Colonic mucosa (tissue), 4 donors: Measurements from ENCODE around the gene DKKL1. TPM values are rescaled to one million over a fixed set of nuclear protein-coding genes. Genes with fewer than 3 reads are reported as not detected.

ENCODE experiments used
- DNase-seq: peaks from one replicate; pipeline ENCODE4 v3.0.0-alpha.2; 2020
- H3K27ac ChIP-seq: fragments of 200-600 bp; one replicate; pipeline ENCODE4 v1.8.0; 2021
- H3K27me3 ChIP-seq: fragments of 200-600 bp; one replicate; pipeline ENCODE4 v1.8.0; 2021
- H3K36me3 ChIP-seq: fragments of 200-600 bp; one replicate; pipeline ENCODE4 v1.8.0; 2021
- H3K4me1 ChIP-seq: fragments of 200-600 bp; one replicate; pipeline ENCODE4 v1.8.0; 2021; ENCODE audit warnings: mild to moderate bottlenecking
- H3K4me3 ChIP-seq: fragments of 200-600 bp; one replicate; pipeline ENCODE4 v1.8.0; 2021
- H3K9ac ChIP-seq, 2 donors: one replicate each; pipeline ENCODE4 v1.7.0; 2013; ENCODE audit warnings: control low read depth in 2 of 2, low read depth in 2 of 2, low read length in 2 of 2
- H3K9me3 ChIP-seq: fragments of 200-600 bp; one replicate; pipeline ENCODE4 v1.8.0; 2021
- CTCF ChIP-seq: fragments of 200-600 bp; IDR thresholded peaks from one replicate; pipeline ENCODE4 v1.8.0; 2022; ENCODE audit warnings: antibody characterized with exemption, mild to moderate bottlenecking
- intact Hi-C: fragments of 100-400 bp; cut with DNase I; formaldehyde crosslinking; loops from one replicate; pipeline ENCODE4 v1.14.1; 2022
- total RNA-seq, 2 donors: library from RNA; stranded (reverse); fragmentation: NEBNext Ultra II Directional in 1 of 2; extraction: Animal tissue kit (Norgen Biotek cat#: 25700) in 1 of 2; gene quantifications; one replicate each; pipeline ENCODE4 v1.2.1, GENCODE V29; 2021
- donor health status: healthy.
- donor health status: DM: no; HTN: no; CAD: no.
- donor health status: DM: no; HTN: no; CAD: no.

DKKL1 gene
- total RNA-seq, 2 donors from 2014 or later: not detected

GRCh38 chr19:49374665-49375434 is 11.2 kb downstream of the DKKL1 start:
- H3K9ac ChIP-seq: no peak overlapping the region
- H3K4me1 ChIP-seq: no peaks in the 10 kb centered on the region
- no peaks in the 10 kb centered on the region for H3K36me3 ChIP-seq
- no peak overlapping the region for H3K4me3 ChIP-seq
- no peak for DNase-seq
- no peaks in the 10 kb centered on the region for H3K27me3 ChIP-seq
- H3K27ac ChIP-seq: no peak overlapping the region
- TF ChIP-seq CTCF: no peak
- intact Hi-C loops: no loop called here
- H3K9me3 ChIP-seq: no peaks in the 10 kb centered on the region

- Histone ChIP-seq H3K9ac (no peak overlapping the region), H3K27ac (no peak overlapping the region), H3K36me3 (no peaks in the 10 kb centered on the region), H3K27me3 (no peaks in the 10 kb centered on the region), H3K4me1 (no peaks in the 10 kb centered on the region), H3K4me3 (no peak overlapping the region), H3K9me3 (no peaks in the 10 kb centered on the region)
- intact Hi-C loops: no loop called here
- no peak for TF ChIP-seq CTCF
- DNase-seq: no peak
Observed at GRCh38 chr19:49378512-49378911, 14.8 kb downstream of the DKKL1 start.

- H3K27me3 ChIP-seq: no peaks in the 10 kb centered on the region
- H3K9me3 ChIP-seq: no peaks in the 10 kb centered on the region
- H3K36me3 ChIP-seq: no peaks in the 10 kb centered on the region
- TF ChIP-seq CTCF: no peak
- intact Hi-C loops: no loop called here
- no peak overlapping the region for H3K9ac ChIP-seq
- no peaks in the 10 kb centered on the region for H3K4me1 ChIP-seq
- H3K4me3 ChIP-seq: no peak overlapping the region
- H3K27ac ChIP-seq: no peak overlapping the region
- no peak for DNase-seq
Observed at GRCh38 chr19:49380391-49380790, 16.7 kb downstream of the DKKL1 start.

- Histone ChIP-seq H3K9ac (no peak overlapping the region), H3K27me3 (no peaks in the 10 kb centered on the region), H3K9me3 (no peaks in the 10 kb centered on the region), H3K4me3 (no peak overlapping the region), H3K4me1 (no peaks in the 10 kb centered on the region), H3K36me3 (no peaks in the 10 kb centered on the region), H3K27ac (no peak overlapping the region)
- intact Hi-C loops: no loop called here
- no peak for TF ChIP-seq CTCF
- no peak for DNase-seq
Observed at GRCh38 chr19:49382639-49383038, 19.0 kb downstream of the DKKL1 start.

GRCh38 chr19:49383599-49383998 is 19.9 kb downstream of the DKKL1 start:
- Histone ChIP-seq H3K27me3 (no peaks in the 10 kb centered on the region), H3K4me3 (no peak overlapping the region), H3K9me3 (no peaks in the 10 kb centered on the region), H3K36me3 (no peaks in the 10 kb centered on the region), H3K4me1 (no peaks in the 10 kb centered on the region), H3K9ac (no peak overlapping the region), H3K27ac (no peak overlapping the region)
- DNase-seq: no peak
- intact Hi-C loops: no loop called here
- no peak for TF ChIP-seq CTCF
